Measurements from ENCODE around the gene SRSF6.
"Not testable (repeated sequence)": the region's sequence is repeated elsewhere in the genome, so short reads cannot be mapped to it uniquely, and the experiment has no call there.

SRSF6 gene

GRCh38 chr20:43448748-43449535 is 8.8 kb upstream of the SRSF6 start:
- DNase-seq (ENCODE audit: low read depth in 3 of 3), result peak in 1 of 3 experiments; percentile 18

GRCh38 chr20:43450841-43451799 is 6.6 kb upstream of the SRSF6 start:
- DNase-seq (ENCODE audit: low read depth in 3 of 3), result no peak

GRCh38 chr20:43452404-43453126 is 5.1 kb upstream of the SRSF6 start:
- DNase-seq (ENCODE audit: low read depth in 3 of 3), result no peak

- DNase-seq (ENCODE audit: low read depth in 3 of 3), result not testable (repeated sequence)
Measured at GRCh38 chr20:43456252-43456651, 1.4 kb upstream of the SRSF6 start.

GRCh38 chr20:43456809-43457639 is 672 bp upstream of the SRSF6 start:
- DNase-seq (ENCODE audit: low read depth in 3 of 3), result peak; percentile 75 to 82 (median 81)

GRCh38 chr20:43458422-43458924 is 777 bp downstream of the SRSF6 start:
- DNase-seq (ENCODE audit: low read depth in 3 of 3), result no peak

GRCh38 chr20:43459022-43459942 is 1.6 kb downstream of the SRSF6 start:
- DNase-seq (ENCODE audit: low read depth in 3 of 3), result no peak

- DNase-seq (ENCODE audit: low read depth in 3 of 3), result no peak
Measured at GRCh38 chr20:43460172-43460829, 2.6 kb downstream of the SRSF6 start.

- DNase-seq (ENCODE audit: low read depth in 3 of 3), result no peak
Measured at GRCh38 chr20:43460830-43461200, 3.1 kb downstream of the SRSF6 start.

GRCh38 chr20:43461894-43462659 is 4.4 kb downstream of the SRSF6 start:
- DNase-seq (ENCODE audit: low read depth in 3 of 3), result no peak

GRCh38 chr20:43462660-43463526 is 5.2 kb downstream of the SRSF6 start:
- DNase-seq (ENCODE audit: low read depth in 3 of 3), result no peak

GRCh38 chr20:43463527-43464218 is 6.0 kb downstream of the SRSF6 start:
- DNase-seq (ENCODE audit: low read depth in 3 of 3), result no peak

GRCh38 chr20:43464219-43464790 is 6.6 kb downstream of the SRSF6 start:
- DNase-seq (ENCODE audit: low read depth in 3 of 3), result no peak

- DNase-seq (ENCODE audit: low read depth in 3 of 3), result no peak
Measured at GRCh38 chr20:43465625-43465943, 7.9 kb downstream of the SRSF6 start.

GRCh38 chr20:43467589-43467988 is 9.9 kb downstream of the SRSF6 start:
- DNase-seq (ENCODE audit: low read depth in 3 of 3), result no peak

- no peak for DNase-seq (ENCODE audit: low read depth in 3 of 3)
Measured at GRCh38 chr20:43472671-43473380, 15.1 kb downstream of the SRSF6 start.

Data from stimulated activated CD4-positive, alpha-beta T cell treated with anti-CD3 and anti-CD28 coated beads, TNF-alpha, amount 100 ng/mL, for 24 hours (primary cell).